Stimulated activated effector memory CD8-positive, alpha-beta T cell treated with anti-CD3 and anti-CD28 coated beads, Interleukin-12 subunit alpha, Interleukin-12 subunit beta, amount 100 ng/mL, for 72 hours (primary cell): ENCODE results near the gene SORCS1.

Source experiments
- ATAC-seq: fragments of 150-1000 bp; cut with Tn5 transposase; 2 replicates; pipeline ENCODE4 v1.10.0; 2021
- DNase-seq, 2 donors: peaks; one replicate each; pipeline ENCODE4 v3.0.0; 2021 to 2022; ENCODE audit warnings: low spot score in 2 of 2
- H3K27ac Mint-ChIP-seq: one replicate; pipeline ENCODE4 v1.8.0; 2022; ENCODE audit warnings: mild to moderate bottlenecking, mixed read lengths
- H3K36me3 Mint-ChIP-seq: one replicate; pipeline ENCODE4 v1.8.0; 2022; ENCODE audit warnings: mild to moderate bottlenecking, mixed read lengths
- H3K4me1 Mint-ChIP-seq: one replicate; pipeline ENCODE4 v1.8.0; 2022; ENCODE audit warnings: mixed read lengths
- H3K4me3 Mint-ChIP-seq: one replicate; pipeline ENCODE4 v1.8.0; 2022; ENCODE audit warnings: mild to moderate bottlenecking, mixed read lengths
- H3K9me3 Mint-ChIP-seq: one replicate; pipeline ENCODE4 v1.8.0; 2022; ENCODE audit warnings: mixed read lengths

SORCS1 gene

DNA sequence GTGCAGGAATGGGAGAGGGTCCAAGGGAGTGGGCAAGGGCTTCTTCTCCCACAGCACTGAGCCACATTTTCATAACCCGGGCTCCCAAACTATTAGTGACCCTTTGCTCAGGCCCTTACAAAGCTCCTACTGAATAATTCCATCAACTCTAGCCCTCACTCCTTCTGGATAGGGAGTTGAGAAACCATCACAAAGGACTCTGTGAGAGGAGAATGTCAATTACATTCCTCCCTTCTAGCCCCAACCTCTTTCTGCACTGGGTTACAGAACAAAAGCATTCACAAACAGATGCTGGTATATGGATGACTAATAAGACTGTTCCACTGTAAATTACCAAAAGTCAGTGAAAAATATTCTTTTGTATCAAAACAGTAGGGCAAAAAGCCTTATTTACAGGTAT, 203.7 kb downstream of the SORCS1 start:
- Mint-ChIP-seq H3K4me1 (no peaks in the 10 kb centered on the region), H3K9me3 (peaks cover 6% of the 10 kb centered on the region), H3K27ac (no peak overlapping the region), H3K4me3 (no peak overlapping the region), H3K36me3 (no peaks in the 10 kb centered on the region)
- no peak for DNase-seq
- no peak for ATAC-seq

DNA sequence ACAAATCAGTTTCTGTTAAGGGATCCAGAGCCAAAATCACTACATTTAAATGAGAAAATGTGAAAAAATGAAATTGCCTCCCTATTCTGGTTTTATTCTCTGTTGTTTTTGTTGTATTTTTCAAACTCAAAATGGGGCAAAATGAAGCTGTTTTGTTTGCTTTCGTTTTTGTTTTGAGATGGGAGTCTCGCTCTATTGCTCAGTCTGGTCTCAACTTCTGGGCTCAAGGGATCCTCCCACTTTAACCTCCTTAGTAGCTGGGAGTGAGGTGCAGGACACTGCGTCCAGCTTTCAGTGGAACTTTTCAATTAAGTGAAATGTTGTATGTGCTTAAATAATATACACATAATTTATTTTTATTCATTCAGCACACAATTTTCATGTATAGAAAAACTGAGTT, 205.0 kb downstream of the SORCS1 start:
- Mint-ChIP-seq H3K36me3 (no peaks in the 10 kb centered on the region), H3K27ac (no peak overlapping the region), H3K4me3 (no peak overlapping the region), H3K9me3 (peaks cover 6% of the 10 kb centered on the region), H3K4me1 (no peaks in the 10 kb centered on the region)
- DNase-seq (no peak), ATAC-seq (no peak)

DNA sequence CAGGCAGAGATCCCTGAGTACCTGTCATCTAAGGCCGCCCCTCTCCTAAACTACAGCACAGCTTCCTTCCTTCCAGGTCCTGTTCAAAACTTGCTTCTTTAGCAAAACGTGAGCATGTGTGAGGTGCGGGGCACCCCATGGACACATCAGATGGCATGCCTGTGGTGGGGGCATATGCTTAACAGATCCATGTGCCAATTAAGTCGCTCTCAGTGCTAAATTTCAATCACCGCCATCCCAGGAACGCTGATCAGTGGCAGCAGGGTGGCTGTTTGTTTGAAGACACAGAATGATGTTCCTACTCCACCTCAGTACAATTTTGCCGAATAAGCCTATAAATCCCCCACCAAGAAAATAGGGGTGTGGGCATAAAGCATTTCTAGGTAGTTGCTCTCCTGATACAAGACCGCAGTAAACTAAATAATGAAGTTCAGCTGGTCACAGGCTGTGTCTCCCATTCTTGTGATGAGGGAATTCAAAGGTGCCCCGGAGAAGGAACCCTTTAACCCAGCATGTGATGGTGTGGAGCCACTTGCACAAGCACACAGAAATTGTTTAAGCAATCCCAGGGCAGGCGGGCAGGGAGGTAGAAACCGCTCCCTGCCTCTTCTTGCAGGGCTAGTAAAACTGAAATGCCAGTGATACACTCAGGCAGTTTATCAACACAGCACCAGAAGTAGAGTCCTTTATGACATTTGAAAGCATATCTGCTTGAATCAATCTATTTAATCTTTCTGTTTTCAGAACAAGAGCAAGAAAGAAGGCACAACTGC, 205.7 kb downstream of the SORCS1 start:
- Mint-ChIP-seq H3K4me1 (no peaks in the 10 kb centered on the region), H3K9me3 (peaks cover 4% of the 10 kb centered on the region), H3K27ac (no peak overlapping the region), H3K4me3 (no peak overlapping the region), H3K36me3 (no peaks in the 10 kb centered on the region)
- no peak for ATAC-seq
- no peak for DNase-seq

DNA sequence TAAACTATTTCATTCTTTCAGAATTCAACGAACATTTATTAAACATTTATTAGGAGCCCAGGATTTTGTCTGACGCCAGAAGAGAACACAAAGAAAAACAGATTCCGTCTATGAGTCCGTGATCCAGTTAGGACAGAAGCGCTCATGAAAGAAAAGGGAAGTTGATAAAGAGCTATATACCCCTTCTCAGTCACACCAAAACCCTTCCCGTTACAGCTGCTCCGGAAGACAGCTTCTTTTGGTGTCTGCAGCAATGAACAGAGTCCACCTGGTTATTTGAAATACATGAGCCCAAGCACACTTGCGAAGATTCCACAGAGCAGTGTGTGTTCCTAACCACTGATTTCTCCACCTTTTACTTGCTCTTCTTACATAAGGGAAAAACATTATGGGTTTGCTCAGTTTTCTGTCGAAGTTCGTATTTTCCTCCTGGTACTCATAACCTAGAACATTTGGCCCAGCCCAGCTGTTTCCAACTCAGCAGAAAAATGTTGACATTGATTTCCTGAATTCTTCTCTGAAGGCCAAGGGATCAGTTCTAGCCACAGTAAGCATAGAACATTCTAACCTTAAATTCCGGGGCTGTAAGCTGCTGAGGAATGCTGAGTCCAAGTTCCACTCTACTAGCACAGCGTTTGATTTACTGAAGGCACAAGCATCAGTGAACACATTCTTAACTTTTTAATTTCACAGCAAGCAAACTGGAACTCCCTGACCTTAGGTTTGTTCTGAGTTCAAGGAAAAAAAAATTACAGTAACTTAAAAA, 206.5 kb downstream of the SORCS1 start:
- DNase-seq (no peak), ATAC-seq (no peak)
- H3K27ac Mint-ChIP-seq: no peak overlapping the region
- no peaks in the 10 kb centered on the region for H3K36me3 Mint-ChIP-seq
- no peak overlapping the region for H3K4me3 Mint-ChIP-seq
- H3K9me3 Mint-ChIP-seq: peaks cover 3% of the 10 kb centered on the region
- H3K4me1 Mint-ChIP-seq: no peaks in the 10 kb centered on the region

DNA sequence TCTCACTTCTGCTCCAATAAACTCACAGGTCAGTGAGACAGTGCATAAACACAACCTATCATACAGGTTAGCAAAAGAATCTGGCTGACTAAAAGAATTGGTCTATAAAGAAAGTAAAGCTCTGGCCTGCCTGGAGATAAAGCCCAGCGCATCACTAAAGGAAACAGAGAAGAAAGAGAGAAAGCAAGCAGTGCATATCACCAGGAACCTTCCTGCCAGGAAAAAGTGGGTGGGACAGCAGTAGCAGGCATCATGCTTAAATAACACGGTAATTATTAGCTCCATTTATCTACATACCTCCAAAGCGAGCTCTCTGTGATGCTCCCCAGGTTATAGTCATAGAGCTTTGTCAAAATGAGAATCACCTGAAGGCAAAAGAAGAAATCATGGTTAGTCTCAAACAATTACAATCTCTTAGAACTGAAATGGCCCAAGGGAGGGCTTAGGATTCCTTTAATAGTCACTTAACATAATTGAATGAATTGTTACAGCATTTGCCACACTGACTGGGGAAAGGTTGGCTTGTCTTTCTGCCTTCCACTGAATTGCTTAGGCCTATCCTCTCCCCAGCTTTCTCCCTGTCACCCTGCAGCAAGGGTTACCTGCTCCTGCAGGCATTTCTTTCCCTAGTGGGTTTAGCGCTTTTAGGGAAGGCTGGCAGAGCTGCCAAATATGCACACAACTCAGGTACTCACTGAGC, 208.1 kb downstream of the SORCS1 start:
- Mint-ChIP-seq H3K4me3 (no peak overlapping the region), H3K9me3 (no peaks in the 10 kb centered on the region), H3K36me3 (no peaks in the 10 kb centered on the region), H3K4me1 (no peaks in the 10 kb centered on the region), H3K27ac (no peak overlapping the region)
- ATAC-seq (no peak), DNase-seq (no peak)

DNA sequence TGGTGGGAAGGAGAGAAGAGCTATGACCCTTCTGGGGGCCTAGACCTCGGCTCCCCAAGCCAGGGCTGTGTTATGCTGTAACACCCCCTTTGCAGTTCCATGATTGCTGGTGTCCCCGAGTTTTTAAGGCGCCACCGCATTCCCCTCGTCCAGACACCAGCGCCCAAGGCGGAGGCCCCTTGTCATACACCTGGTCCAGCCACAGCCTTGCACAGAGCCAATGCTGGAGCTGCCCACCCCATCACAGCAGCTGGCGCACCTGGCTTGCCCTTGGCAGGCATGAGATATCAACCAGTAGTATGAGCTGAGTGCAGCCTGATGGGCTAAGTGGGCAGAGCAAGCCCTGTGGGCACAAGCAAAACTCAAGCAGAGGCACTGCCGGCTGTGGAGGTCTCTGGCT, 209.4 kb downstream of the SORCS1 start:
- H3K36me3 Mint-ChIP-seq: no peaks in the 10 kb centered on the region
- H3K27ac Mint-ChIP-seq: no peak overlapping the region
- H3K4me1 Mint-ChIP-seq: no peaks in the 10 kb centered on the region
- no peak overlapping the region for H3K4me3 Mint-ChIP-seq
- DNase-seq: no peak
- H3K9me3 Mint-ChIP-seq: peaks cover under 1% of the 10 kb centered on the region
- ATAC-seq: no peak

DNA sequence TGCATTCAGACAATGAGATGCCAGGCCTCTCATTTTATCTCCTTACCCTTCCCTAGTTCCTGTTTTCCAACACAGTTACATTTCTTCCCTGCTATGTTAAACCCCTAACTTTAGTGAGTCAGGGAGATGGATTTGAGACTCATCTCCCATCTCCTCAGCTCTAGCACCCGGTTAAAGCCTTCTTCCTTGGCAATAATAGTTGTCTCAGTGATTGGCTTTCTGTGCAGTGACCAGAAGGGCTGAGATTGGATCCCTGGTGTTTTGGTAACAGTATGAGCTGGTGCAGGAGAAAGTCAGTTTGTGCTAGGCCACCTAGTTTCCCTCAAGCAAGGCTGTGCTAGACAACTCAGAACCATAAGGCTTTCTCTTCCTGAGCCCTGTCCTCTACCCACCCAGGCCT, 212.5 kb downstream of the SORCS1 start:
- Mint-ChIP-seq H3K27ac (no peak overlapping the region), H3K36me3 (no peaks in the 10 kb centered on the region), H3K4me3 (no peak overlapping the region), H3K9me3 (peaks cover 3% of the 10 kb centered on the region), H3K4me1 (no peaks in the 10 kb centered on the region)
- ATAC-seq (no peak), DNase-seq (no peak)

DNA sequence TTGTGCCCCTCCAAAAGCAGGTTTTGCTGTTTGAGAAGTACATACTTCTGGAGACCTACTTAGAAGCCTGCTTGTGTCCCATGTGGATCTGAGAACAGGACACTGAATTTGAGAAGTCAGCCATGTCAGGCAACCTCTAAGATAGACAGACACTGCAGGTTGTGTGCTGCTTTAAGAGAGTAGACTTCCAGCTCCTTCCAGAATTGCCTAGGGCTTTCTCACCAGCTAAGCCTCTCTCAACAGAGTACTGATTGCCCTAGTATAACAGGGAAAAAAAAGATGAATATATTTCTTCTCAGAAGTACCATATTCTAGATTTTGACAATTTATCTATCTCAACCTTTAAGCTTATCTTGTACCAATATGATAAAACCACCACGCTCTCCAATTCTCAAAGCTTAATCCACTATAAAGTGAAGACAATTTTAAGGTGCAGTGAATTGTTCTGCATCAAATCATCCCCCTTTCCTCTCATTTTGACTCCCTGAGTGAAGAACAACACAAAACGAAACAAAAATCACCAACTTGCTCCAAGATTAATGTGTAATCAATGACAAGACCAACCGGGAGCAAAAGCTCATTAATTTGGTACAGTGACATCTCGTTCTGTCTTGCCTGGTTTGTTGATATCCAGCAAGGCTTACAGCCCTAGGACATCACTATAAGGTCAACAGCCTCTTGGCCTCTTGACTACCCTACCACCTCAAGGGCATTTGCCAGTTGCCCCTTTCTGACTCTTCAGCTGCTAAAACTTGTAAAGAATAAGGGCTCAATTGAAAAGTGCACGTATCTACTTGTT, 214.6 kb downstream of the SORCS1 start:
- DNase-seq (no peak), ATAC-seq (no peak)
- Mint-ChIP-seq H3K36me3 (no peaks in the 10 kb centered on the region), H3K4me3 (no peak overlapping the region), H3K4me1 (no peaks in the 10 kb centered on the region), H3K27ac (no peak overlapping the region), H3K9me3 (peaks cover 6% of the 10 kb centered on the region)

DNA sequence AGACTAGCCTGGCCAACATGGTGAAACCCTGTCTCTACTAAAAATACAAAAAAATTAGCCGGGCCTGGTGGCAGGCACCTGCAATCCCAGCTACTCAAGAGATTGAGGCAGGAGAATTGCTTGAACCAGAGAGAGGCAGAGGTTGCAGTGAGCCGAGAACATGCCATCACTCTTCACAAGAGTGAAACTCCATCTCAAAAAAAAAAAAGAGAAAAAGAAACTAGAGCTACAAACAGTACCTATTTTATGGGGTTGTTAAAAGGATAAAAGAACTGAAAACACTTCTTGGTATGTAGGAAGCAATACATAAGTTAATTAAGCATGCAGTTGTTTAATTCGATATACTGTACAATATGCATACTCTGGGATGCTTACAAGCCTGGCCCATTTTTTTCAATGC, 216.9 kb downstream of the SORCS1 start:
- no peaks in the 10 kb centered on the region for H3K4me1 Mint-ChIP-seq
- H3K4me3 Mint-ChIP-seq: no peak overlapping the region
- H3K9me3 Mint-ChIP-seq: peaks cover 6% of the 10 kb centered on the region
- DNase-seq (no peak), ATAC-seq (no peak)
- no peak overlapping the region for H3K27ac Mint-ChIP-seq
- H3K36me3 Mint-ChIP-seq: no peaks in the 10 kb centered on the region

DNA sequence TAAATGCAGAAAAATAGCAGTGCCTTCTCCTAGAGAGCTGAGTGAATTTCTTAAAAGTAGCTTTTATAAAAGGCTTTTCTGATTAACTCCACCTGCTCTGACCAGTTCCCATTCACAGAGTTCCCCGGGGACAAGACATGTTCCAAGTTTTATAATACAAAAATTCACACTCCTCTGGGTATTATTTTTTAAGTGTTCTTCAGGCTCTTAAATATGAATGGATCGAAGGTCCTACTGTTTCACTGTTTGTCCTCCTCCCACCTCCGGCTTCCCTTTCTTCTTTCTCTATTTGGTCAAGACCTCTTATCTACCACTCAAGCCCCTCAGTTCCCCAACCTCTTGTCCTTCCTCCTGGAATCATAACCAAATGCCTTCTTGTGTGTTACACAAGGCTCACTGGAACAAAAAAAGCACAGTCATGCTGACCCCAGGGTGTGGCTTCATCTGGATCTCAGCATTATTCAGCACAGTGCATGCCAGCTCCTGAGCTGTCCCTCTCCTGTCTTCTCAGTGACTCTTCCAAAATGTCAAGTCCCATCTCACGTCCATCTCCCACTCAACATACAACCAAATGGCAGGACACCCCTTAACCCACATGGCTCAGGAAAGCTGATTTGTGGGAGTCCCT, 222.4 kb downstream of the SORCS1 start:
- Mint-ChIP-seq H3K4me3 (no peak overlapping the region), H3K9me3 (peaks cover 6% of the 10 kb centered on the region), H3K36me3 (no peaks in the 10 kb centered on the region), H3K27ac (no peak overlapping the region), H3K4me1 (no peaks in the 10 kb centered on the region)
- DNase-seq: no peak
- no peak for ATAC-seq

DNA sequence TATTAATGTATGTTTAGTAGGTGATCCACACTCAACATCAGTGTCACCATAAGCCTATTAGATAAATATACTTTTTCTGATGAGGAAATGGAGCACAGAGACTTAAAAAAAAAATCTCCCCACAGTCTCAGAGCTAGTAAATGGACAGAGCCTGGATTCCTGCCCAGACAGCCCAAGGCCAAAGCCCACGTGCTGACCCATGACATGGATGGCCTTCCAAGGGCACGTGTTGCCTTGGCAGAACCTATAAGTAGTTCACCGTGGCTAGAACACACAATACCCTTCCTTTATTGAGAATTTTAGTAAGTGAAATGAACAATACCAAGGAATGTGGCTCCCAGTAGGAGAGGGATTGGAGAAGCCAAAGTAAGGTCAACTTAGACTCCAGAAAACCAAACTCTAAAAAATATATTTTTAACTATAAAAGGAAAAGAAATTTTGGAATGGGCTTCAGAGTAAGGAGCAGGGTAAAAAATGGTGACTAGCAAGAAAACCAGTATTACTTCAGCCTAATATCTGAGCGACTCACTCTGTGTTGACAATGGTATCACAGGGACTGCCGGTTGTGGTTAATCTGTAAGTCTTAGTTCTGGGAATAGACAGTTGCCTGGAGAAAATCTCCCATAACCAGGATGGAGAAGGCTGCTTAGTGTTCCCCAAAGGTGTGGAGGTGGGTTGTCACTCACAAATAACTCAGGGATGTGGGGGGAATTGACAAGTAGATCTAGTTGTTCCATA, 223.0 kb downstream of the SORCS1 start:
- Mint-ChIP-seq H3K9me3 (peaks cover 3% of the 10 kb centered on the region), H3K27ac (no peak overlapping the region), H3K4me1 (no peaks in the 10 kb centered on the region), H3K4me3 (no peak overlapping the region), H3K36me3 (no peaks in the 10 kb centered on the region)
- ATAC-seq (no peak), DNase-seq (no peak)

DNA sequence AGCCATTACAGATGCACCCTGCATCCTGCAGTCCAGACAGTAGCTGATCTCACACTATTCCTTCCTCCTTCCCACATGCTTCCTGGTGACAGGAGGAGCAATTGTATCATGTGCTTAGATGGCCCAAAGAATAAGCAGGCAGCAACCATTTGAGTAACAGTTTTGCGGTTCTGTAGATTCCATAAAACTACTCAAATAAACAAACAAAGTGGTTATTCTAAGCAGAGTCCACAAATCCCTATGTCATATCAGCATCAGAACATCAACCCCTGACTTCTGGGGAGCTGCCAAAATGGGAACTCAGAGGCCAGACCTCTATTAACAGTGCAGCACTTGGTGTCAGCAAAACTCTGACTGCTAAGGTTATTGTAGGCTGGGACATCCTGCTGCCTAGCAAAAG, 226.0 kb downstream of the SORCS1 start:
- no peak for DNase-seq
- no peak overlapping the region for H3K4me3 Mint-ChIP-seq
- no peak for ATAC-seq
- H3K27ac Mint-ChIP-seq: no peak overlapping the region
- H3K4me1 Mint-ChIP-seq: no peaks in the 10 kb centered on the region
- H3K9me3 Mint-ChIP-seq: peaks cover 6% of the 10 kb centered on the region
- no peaks in the 10 kb centered on the region for H3K36me3 Mint-ChIP-seq

DNA sequence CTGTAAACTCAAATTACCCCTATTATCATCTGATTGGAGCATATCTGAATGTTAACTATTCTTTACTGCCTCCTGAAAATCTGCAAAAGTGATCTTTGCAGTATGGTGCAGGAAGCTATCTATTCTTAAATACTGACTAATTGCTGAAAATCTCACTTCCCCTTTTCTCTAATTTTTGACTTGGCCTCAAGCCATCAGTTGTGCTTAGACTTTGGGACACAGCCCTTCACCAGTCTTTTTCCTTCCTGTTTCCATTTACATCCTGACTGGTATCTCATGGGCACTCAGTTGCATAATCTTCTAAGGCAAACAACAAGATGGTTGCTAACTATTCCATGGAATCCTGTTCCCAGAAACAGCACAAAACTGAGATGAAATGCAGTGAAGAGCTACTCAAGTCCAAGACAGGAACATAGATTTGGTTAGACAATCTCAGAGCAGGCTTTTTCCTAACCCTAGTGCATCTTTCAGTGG, 228.5 kb downstream of the SORCS1 start:
- H3K4me1 Mint-ChIP-seq: no peaks in the 10 kb centered on the region
- no peak overlapping the region for H3K27ac Mint-ChIP-seq
- peaks cover 6% of the 10 kb centered on the region for H3K9me3 Mint-ChIP-seq
- no peak for DNase-seq
- no peak overlapping the region for H3K4me3 Mint-ChIP-seq
- H3K36me3 Mint-ChIP-seq: no peaks in the 10 kb centered on the region
- ATAC-seq: no peak

DNA sequence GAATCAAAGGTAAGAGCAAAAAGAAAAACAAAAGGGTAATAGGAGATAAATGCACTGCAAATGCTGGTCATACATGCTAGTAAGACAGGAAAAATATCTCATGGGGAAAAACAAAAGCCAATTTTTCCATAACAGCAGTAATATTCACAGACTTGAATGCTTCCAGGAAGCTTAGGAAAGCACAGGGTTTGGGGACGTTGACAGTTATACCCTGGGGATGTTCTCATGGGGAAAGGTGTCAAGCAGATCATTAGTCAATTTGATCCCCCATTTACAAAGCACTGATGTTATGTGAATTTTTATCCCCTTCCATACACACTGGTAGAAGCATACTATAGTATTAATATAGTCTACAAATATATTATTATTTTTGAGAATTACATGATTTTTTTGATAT, 232.7 kb downstream of the SORCS1 start:
- no peak for ATAC-seq
- DNase-seq: no peak
- peaks cover 3% of the 10 kb centered on the region for H3K9me3 Mint-ChIP-seq
- no peaks in the 10 kb centered on the region for H3K4me1 Mint-ChIP-seq
- H3K4me3 Mint-ChIP-seq: no peak overlapping the region
- H3K36me3 Mint-ChIP-seq: no peaks in the 10 kb centered on the region
- H3K27ac Mint-ChIP-seq: no peak overlapping the region
